ENCODE measurements around the gene SIGLEC8.

- TF ChIP-seq CTCF (conservative IDR thresholded peaks at IDR 0.05; ENCODE audit: low read depth, low read length) (no peak), EZH2 (IDR thresholded peaks at IDR 0.05; ENCODE audit: low read length, unreplicated experiment) (no peak), EZH2phosphoT487 (IDR thresholded peaks at IDR 0.05; ENCODE audit: borderline replicate concordance, low read length) (no peak)
Measured at GRCh38 chr19:51501594-51502263, 43.5 kb upstream of the SIGLEC8 start, which contains the start of gene SIGLEC12.

All from PC-3 (cell line).